ENCODE measurements around the gene TSBP1. TPM values are rescaled to one million over a fixed set of nuclear protein-coding genes. Genes with fewer than 3 reads are reported as not detected.

TSBP1 gene
- total and polyA plus RNA-seq, 11 donors, result not detected

GRCh38 chr6:32406197-32406596, 34.5 kb upstream of the TSBP1 start:
- intact Hi-C loops (cut with DNase I), result no loop called here
- Histone ChIP-seq H3K27ac (no peak overlapping the region), H3K36me3 (no peaks in the 10 kb centered on the region), H3K9me3 (no peaks in the 10 kb centered on the region), H3K4me1 (no peaks in the 10 kb centered on the region), H3K4me3 (no peak overlapping the region), H3K27me3 (peaks cover 0 to 54% (median 8%) of the 10 kb centered on the region in 9 donors)
- no peak for DNase-seq
- no peak for TF ChIP-seq POLR2A (IDR thresholded peaks at IDR 0.05)
- no peak for TF ChIP-seq CTCF (IDR thresholded peaks at IDR 0.05)
- no peak for ATAC-seq
- WGBS, 4 donors, result 73 to 84% (median 82%) methylated on average over 9 of the region's 9 CpGs

- no peak for ATAC-seq
- Histone ChIP-seq H3K27me3 (peaks cover 0 to 54% (median 8%) of the 10 kb centered on the region in 9 donors), H3K27ac (no peak overlapping the region), H3K4me3 (no peak overlapping the region), H3K36me3 (no peaks in the 10 kb centered on the region), H3K9me3 (no peaks in the 10 kb centered on the region), H3K4me1 (no peaks in the 10 kb centered on the region)
- intact Hi-C loops (cut with DNase I), result no loop called here
- 15 to 28% (median 23%) methylated on average over 1 of the region's 1 CpG for WGBS, 4 donors
- no peak for DNase-seq
- TF ChIP-seq POLR2A (IDR thresholded peaks at IDR 0.05), result no peak
- no peak for TF ChIP-seq CTCF (IDR thresholded peaks at IDR 0.05)
Observed at GRCh38 chr6:32405656-32406055, 34.0 kb upstream of the TSBP1 start.

- Histone ChIP-seq H3K27me3 (peaks cover 0 to 55% (median 8%) of the 10 kb centered on the region in 9 donors), H3K4me3 (no peak overlapping the region), H3K27ac (no peak overlapping the region), H3K4me1 (no peaks in the 10 kb centered on the region), H3K36me3 (no peaks in the 10 kb centered on the region), H3K9me3 (no peaks in the 10 kb centered on the region)
- WGBS, 4 donors, result 58 to 72% (median 61%) methylated on average over 8 of the region's 8 CpGs
- DNase-seq, result no peak
- intact Hi-C loops (cut with DNase I), result no loop called here
- no peak for ATAC-seq
- TF ChIP-seq CTCF (IDR thresholded peaks at IDR 0.05) (no peak), POLR2A (IDR thresholded peaks at IDR 0.05) (no peak)
Observed at GRCh38 chr6:32402812-32403211, 31.1 kb upstream of the TSBP1 start.

- WGBS, 4 donors, result 31 to 45% (median 38%) methylated on average over 4 of the region's 4 CpGs
- DNase-seq (no peak), ATAC-seq (no peak)
- peaks cover 0 to 43% (median 0%) of the 10 kb centered on the region in 9 donors for H3K27me3 ChIP-seq
- intact Hi-C loops (cut with DNase I), result no loop called here
- H3K27ac ChIP-seq, result no peak overlapping the region
- H3K4me3 ChIP-seq, result no peak overlapping the region
- H3K9me3 ChIP-seq, result no peaks in the 10 kb centered on the region
- TF ChIP-seq POLR2A (IDR thresholded peaks at IDR 0.05), result no peak
- TF ChIP-seq CTCF (IDR thresholded peaks at IDR 0.05), result no peak
- H3K36me3 ChIP-seq, result no peaks in the 10 kb centered on the region
- H3K4me1 ChIP-seq, result no peaks in the 10 kb centered on the region
Observed at GRCh38 chr6:32401284-32401963, 29.7 kb upstream of the TSBP1 start.

Measured in heart left ventricle (tissue), 16 donors.